PFSK-1 (cell line): ENCODE measurements around the gene KLHL36.

Source experiments
- FOXP2 ChIP-seq: optimal IDR thresholded peaks from 2 replicates; pipeline ENCODE3; 2011; ENCODE audit warnings: borderline replicate concordance, control low read depth, inconsistent platforms; ENCODE audit not compliant: insufficient read depth; ENCODE audit errors: extremely low read length, extremely low read depth
- POLR2AphosphoS5 ChIP-seq: IDR thresholded peaks from 2 replicates; pipeline ENCODE4 v1.6.1; 2012; ENCODE audit warnings: low read depth, mild to moderate bottlenecking, control low read depth, low read length, moderate library complexity
- SIN3A ChIP-seq: IDR thresholded peaks from 2 replicates; pipeline ENCODE4 v1.6.1; 2012; ENCODE audit warnings: mild to moderate bottlenecking, low read length, moderate library complexity, borderline replicate concordance; ENCODE audit not compliant: insufficient read depth
- TAF1 ChIP-seq: IDR thresholded peaks from 2 replicates; pipeline ENCODE4 v1.6.1; 2012; ENCODE audit warnings: low read length, control low read depth, borderline replicate concordance; ENCODE audit not compliant: insufficient read depth
- TF ChIP-seq, protein P1 (sequence below), 2 experiments: IDR thresholded peaks; 2 replicates each; pipeline versions ENCODE4 v1.6.1 to v1.8.0; 2011 to 2012; ENCODE audit warnings: low read depth in 2 of 2, low read length in 2 of 2, control low read depth in 1 of 2, inconsistent platforms in 1 of 2, mild to moderate bottlenecking in 1 of 2, moderate library complexity in 1 of 2; ENCODE audit not compliant: insufficient read depth in 1 of 2

Gene KLHL36

DNA sequence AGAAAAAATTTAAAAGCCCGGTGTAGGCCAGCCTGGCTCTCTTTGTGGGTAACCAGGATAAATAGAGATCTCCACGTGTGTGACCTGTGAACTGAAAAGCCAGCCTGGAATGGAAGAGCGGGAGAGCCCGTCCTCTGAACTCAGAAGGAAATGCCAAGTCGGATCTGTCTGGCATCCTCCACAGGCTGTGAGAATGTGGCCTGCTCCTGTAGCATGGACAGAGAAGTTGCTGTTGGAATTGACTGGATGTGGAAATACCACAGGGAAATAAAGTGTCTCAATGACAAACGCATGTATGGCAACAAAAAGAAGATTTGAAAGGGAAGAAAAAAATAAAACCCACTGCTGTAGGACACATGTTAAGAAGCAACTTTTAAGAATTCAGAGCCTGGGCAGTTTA lies 6.7 kb downstream of the KLHL36 start:
- no peak for TF ChIP-seq SIN3A
- no peak for TF ChIP-seq TAF1
- TF ChIP-seq POLR2AphosphoS5, result no peak
- TF ChIP-seq, protein P1, sequence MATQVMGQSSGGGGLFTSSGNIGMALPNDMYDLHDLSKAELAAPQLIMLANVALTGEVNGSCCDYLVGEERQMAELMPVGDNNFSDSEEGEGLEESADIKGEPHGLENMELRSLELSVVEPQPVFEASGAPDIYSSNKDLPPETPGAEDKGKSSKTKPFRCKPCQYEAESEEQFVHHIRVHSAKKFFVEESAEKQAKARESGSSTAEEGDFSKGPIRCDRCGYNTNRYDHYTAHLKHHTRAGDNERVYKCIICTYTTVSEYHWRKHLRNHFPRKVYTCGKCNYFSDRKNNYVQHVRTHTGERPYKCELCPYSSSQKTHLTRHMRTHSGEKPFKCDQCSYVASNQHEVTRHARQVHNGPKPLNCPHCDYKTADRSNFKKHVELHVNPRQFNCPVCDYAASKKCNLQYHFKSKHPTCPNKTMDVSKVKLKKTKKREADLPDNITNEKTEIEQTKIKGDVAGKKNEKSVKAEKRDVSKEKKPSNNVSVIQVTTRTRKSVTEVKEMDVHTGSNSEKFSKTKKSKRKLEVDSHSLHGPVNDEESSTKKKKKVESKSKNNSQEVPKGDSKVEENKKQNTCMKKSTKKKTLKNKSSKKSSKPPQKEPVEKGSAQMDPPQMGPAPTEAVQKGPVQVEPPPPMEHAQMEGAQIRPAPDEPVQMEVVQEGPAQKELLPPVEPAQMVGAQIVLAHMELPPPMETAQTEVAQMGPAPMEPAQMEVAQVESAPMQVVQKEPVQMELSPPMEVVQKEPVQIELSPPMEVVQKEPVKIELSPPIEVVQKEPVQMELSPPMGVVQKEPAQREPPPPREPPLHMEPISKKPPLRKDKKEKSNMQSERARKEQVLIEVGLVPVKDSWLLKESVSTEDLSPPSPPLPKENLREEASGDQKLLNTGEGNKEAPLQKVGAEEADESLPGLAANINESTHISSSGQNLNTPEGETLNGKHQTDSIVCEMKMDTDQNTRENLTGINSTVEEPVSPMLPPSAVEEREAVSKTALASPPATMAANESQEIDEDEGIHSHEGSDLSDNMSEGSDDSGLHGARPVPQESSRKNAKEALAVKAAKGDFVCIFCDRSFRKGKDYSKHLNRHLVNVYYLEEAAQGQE (IDR thresholded peaks at IDR 0.05; ENCODE audit: insufficient read depth in 1 of 2, low read depth in 2 of 2, low read length in 2 of 2), result no peak
- no peak for TF ChIP-seq FOXP2

DNA sequence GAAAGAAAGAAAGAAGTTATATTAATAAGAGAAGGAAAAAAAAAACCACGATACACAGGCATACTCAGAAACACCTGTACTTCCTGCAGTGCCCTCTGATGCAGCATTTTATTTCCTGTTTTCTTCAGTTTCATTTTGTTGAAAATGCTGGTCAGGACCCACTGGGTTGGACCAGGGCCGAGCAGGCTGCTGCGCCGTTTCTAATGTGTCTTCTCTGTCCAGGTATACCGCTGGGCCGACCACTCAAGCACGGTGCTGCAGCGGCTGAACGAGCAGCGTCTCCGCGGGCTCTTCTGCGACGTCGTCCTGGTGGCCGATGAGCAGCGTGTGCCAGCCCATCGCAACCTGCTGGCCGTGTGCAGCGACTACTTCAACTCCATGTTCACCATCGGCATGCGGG lies 8.3 kb downstream of the KLHL36 start:
- TF ChIP-seq TAF1 (no peak), POLR2AphosphoS5 (no peak), FOXP2 (no peak), SIN3A (no peak)
- TF ChIP-seq, protein P1 (IDR thresholded peaks at IDR 0.05; ENCODE audit: insufficient read depth in 1 of 2, low read depth in 2 of 2, low read length in 2 of 2), result no peak

DNA sequence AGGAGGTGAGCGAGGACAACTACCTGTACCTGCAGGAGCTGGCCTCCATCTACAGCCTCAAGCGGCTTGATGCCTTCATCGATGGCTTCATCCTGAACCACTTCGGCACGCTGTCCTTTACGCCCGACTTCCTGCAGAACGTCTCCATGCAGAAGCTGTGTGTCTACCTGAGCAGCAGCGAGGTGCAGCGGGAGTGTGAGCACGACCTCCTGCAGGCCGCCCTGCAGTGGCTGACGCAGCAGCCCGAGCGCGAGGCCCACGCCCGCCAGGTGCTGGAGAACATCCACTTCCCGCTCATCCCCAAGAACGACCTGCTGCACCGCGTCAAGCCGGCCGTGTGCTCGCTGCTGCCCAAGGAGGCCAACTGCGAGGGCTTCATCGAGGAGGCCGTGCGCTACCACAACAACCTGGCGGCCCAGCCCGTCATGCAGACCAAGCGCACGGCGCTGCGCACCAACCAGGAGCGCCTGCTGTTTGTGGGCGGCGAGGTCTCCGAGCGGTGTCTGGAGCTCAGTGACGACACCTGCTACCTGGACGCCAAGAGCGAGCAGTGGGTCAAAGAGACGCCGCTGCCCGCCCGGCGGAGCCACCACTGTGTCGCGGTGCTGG lies 9.0 kb downstream of the KLHL36 start:
- no peak for TF ChIP-seq SIN3A
- TF ChIP-seq POLR2AphosphoS5, result no peak
- TF ChIP-seq, protein P1 (IDR thresholded peaks at IDR 0.05; ENCODE audit: insufficient read depth in 1 of 2, low read depth in 2 of 2, low read length in 2 of 2), result no peak

DNA sequence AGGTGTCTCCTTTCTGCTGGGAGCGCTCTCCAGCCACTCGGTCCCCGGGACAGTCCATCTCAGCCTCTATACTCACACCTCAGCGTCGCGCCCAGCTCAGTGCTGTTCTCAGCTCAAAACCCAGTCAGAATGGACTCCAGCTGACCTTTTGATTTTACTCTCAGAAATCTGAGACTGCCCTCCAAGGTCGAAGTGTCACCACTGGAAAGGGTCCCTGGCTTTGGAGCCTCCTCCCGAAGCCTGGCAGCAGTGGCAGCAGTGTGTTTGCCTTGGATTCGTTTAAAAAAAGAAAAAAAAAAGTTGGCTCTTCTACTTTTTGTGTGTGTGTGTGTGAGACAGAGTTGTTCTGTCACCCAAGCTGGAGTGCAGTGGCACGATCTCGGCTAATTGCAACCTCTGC lies 10.4 kb downstream of the KLHL36 start:
- TF ChIP-seq SIN3A (no peak), POLR2AphosphoS5 (no peak), TAF1 (no peak), FOXP2 (no peak)
- TF ChIP-seq, protein P1 (IDR thresholded peaks at IDR 0.05; ENCODE audit: insufficient read depth in 1 of 2, low read depth in 2 of 2, low read length in 2 of 2), result no peak
